GM12872 (cell line): Measurements from ENCODE around the gene IL32.

ENCODE experiments used
- CTCF ChIP-seq: IDR thresholded peaks from 3 replicates; pipeline ENCODE4 v1.5.1; 2011; ENCODE audit warnings: low read depth, mild to moderate bottlenecking, low read length, moderate library complexity; ENCODE audit not compliant: insufficient read depth

IL32 gene

GRCh38 chr16:3038256-3038655 lies 27.2 kb upstream of the IL32 start:
- TF ChIP-seq CTCF = no peak

GRCh38 chr16:3038896-3039295 lies 26.5 kb upstream of the IL32 start:
- TF ChIP-seq CTCF = no peak

- no peak for TF ChIP-seq CTCF
Observed at GRCh38 chr16:3042376-3042775, 23.1 kb upstream of the IL32 start.

GRCh38 chr16:3044708-3045107 lies 20.7 kb upstream of the IL32 start:
- no peak for TF ChIP-seq CTCF

GRCh38 chr16:3045758-3046640 lies 19.4 kb upstream of the IL32 start, which contains the start of gene MMP25:
TSS of gene MMP25 (plus strand) at chr16:3046561. CDS start at chr16:3046918, 357 bp downstream.
- TF ChIP-seq CTCF = no peak

- no peak for TF ChIP-seq CTCF
Observed at GRCh38 chr16:3046641-3047386, 18.6 kb upstream of the IL32 start.

- no peak for TF ChIP-seq CTCF
Observed at GRCh38 chr16:3047387-3047720, 18.1 kb upstream of the IL32 start.
